Measurements from ENCODE around the gene KCNN4.

DNA sequence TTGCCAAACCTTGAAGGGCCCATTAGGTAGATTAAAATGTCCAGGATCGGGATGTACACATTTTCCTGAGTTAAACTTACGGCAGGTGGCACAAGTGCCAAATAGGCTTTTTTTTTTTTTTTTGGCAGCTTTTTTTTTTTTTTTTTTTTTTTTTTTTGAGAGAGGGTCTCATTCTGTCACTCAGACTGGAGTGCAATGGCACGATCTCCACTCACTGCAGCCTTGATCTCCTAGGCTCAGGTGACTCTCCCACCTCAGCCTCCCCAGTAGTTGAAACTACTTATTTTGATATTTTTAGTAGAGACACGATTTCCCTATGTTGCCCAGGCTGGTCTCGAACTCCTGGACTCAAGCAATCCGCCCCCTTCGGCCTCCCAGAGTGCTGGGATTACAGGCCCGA lies 55.9 kb downstream of the KCNN4 start:
- TF ChIP-seq CTCF (IDR thresholded peaks at IDR 0.05; ENCODE audit: borderline replicate concordance, extremely low read depth, low read length, poor library complexity, severe bottlenecking) (no peak), EZH2 (IDR thresholded peaks at IDR 0.05; ENCODE audit: borderline replicate concordance, low read depth, low read length, severe bottlenecking) (no peak)

All from DND-41 (cell line).